Right ventricle myocardium superior (tissue), 1 donor: ENCODE data around the gene COL21A1. TPM values are rescaled to one million over a fixed set of nuclear protein-coding genes. Genes with fewer than 3 reads are reported as not detected.

Experiments
- ATAC-seq: fragments of 200-7000 bp; cut with Tn5 transposase; one replicate; pipeline ENCODE4 v1.9.1; 2020; ENCODE audit warnings: mild to moderate bottlenecking; ENCODE audit not compliant: poor library complexity
- DNase-seq: peaks from one replicate; pipeline ENCODE4 v3.0.0-alpha.2; 2020
- intact Hi-C: fragments of 100-400 bp; cut with DNase I; formaldehyde crosslinking; loops from one replicate; pipeline ENCODE4 v1.11.2; 2022
- total RNA-seq: library from RNA; stranded (reverse); fragmentation: NEBNext Ultra II Directional; extraction: Animal tissue kit (Norgen Biotek cat#: 25700); gene quantifications from one replicate; pipeline ENCODE4 v1.2.1, GENCODE V29; 2021
- donor health status: DM: no; HTN: yes; CAD: no; lungs with severe emphysema.

Gene COL21A1
- total RNA-seq, 1 donor from 2014 or later = 20.8 TPM

- DNase-seq (no peak), ATAC-seq (no peak)
- intact Hi-C loops = no loop called here
Measured at GRCh38 chr6:56079751-56080540, 167.4 kb downstream of the COL21A1 start.

- ATAC-seq (no peak), DNase-seq (no peak)
- intact Hi-C loops = no loop called here
Measured at GRCh38 chr6:56076033-56076432, 171.3 kb downstream of the COL21A1 start.

- ATAC-seq (no peak), DNase-seq (no peak)
- intact Hi-C loops = no loop called here
Measured at GRCh38 chr6:56073761-56074160, 173.6 kb downstream of the COL21A1 start.

- no peak for DNase-seq
Measured at GRCh38 chr6:56073315-56073714, 174.1 kb downstream of the COL21A1 start.

GRCh38 chr6:56072856-56073255 lies 174.5 kb downstream of the COL21A1 start:
- DNase-seq = no peak
- intact Hi-C loops = no loop called here
- ATAC-seq = peak; percentile 71

More at GRCh38 chr6:56073315-56073714, 174.1 kb downstream of the COL21A1 start:
- peak; percentile 62 for ATAC-seq
- intact Hi-C loops = no loop called here

GRCh38 chr6:56065408-56065807 lies 182.0 kb downstream of the COL21A1 start:
- intact Hi-C loops = no loop called here
- no peak for ATAC-seq
- no peak for DNase-seq

GRCh38 chr6:56062836-56063235 lies 184.5 kb downstream of the COL21A1 start:
- intact Hi-C loops = no loop called here
- ATAC-seq = no peak
- no peak for DNase-seq

- no peak for ATAC-seq
- DNase-seq = no peak
- intact Hi-C loops = no loop called here
Measured at GRCh38 chr6:56058636-56059035, 188.7 kb downstream of the COL21A1 start.

- no peak for DNase-seq
- intact Hi-C loops = no loop called here
- no peak for ATAC-seq
Measured at GRCh38 chr6:56055081-56055704, 192.2 kb downstream of the COL21A1 start.

GRCh38 chr6:56051202-56051598 lies 196.2 kb downstream of the COL21A1 start:
- intact Hi-C loops = no loop called here
- ATAC-seq (no peak), DNase-seq (no peak)

GRCh38 chr6:56050530-56051201 lies 196.7 kb downstream of the COL21A1 start:
- ATAC-seq = no peak
- intact Hi-C loops = no loop called here
- no peak for DNase-seq

GRCh38 chr6:56048601-56049000 lies 198.8 kb downstream of the COL21A1 start:
- intact Hi-C loops = no loop called here
- DNase-seq (no peak), ATAC-seq (no peak)

GRCh38 chr6:56047931-56048540 lies 199.3 kb downstream of the COL21A1 start:
- ATAC-seq (no peak), DNase-seq (no peak)
- intact Hi-C loops = no loop called here

GRCh38 chr6:56046576-56046975 lies 200.8 kb downstream of the COL21A1 start:
- DNase-seq (peak; percentile 52), ATAC-seq (no peak)
- intact Hi-C loops = no loop called here

- intact Hi-C loops = no loop called here
- ATAC-seq = no peak
- DNase-seq = no peak
Measured at GRCh38 chr6:56043761-56044160, 203.6 kb downstream of the COL21A1 start.

GRCh38 chr6:56043076-56043475 lies 204.3 kb downstream of the COL21A1 start:
- DNase-seq (no peak), ATAC-seq (no peak)
- intact Hi-C loops = no loop called here

- intact Hi-C loops = no loop called here
- DNase-seq = no peak
- no peak for ATAC-seq
Measured at GRCh38 chr6:56041591-56041990, 205.8 kb downstream of the COL21A1 start.

- intact Hi-C loops = no loop called here
- DNase-seq (no peak), ATAC-seq (no peak)
Measured at GRCh38 chr6:56040889-56041301, 206.5 kb downstream of the COL21A1 start.

GRCh38 chr6:56040223-56040622 lies 207.2 kb downstream of the COL21A1 start:
- ATAC-seq (no peak), DNase-seq (no peak)

More at GRCh38 chr6:56040223-56040622, 207.2 kb downstream of the COL21A1 start:
- intact Hi-C loops = no loop called here
